Heart left ventricle (tissue), 13 donors: ENCODE data around the gene WHRN.

Experiments used
- POLR2A ChIP-seq, 2 donors: fragments of 450-650 bp; IDR thresholded peaks; one replicate each; pipeline ENCODE4 v1.6.1; 2017; ENCODE audit warnings: antibody characterized with exemption in 2 of 2, mild to moderate bottlenecking in 2 of 2, moderate library complexity in 2 of 2
- TF ChIP-seq, protein P1 (sequence below), 12 donors: fragments of 200-600 bp; sonication (generic) in 4 of 12; IDR thresholded peaks; one replicate each; pipeline versions ENCODE4 v1.5.0 to v1.8.0; 2018 to 2022; ENCODE audit warnings: antibody characterized with exemption in 12 of 12, mild to moderate bottlenecking in 5 of 12
- donor health status: ischemic (EF 13 %, LVEDD 7.1; RV severe dilation, severe dysfunction).
- donor health status: DM: no; HTN: yes; CAD: no.
- donor health status: DM: no; HTN: no; CAD: no.
- donor health status: ischemic (EF 25% LVEDD 6.9; RV normal size, moderate dysfunction).
- donor health status: ischemic (EF 25% LVEDD 5.7; RV mildly dilated, moderate dysfunction).
- donor health status: ischemic (EF 35%, LVEDD 5.7; RV mildly dilated, moderate dysfunction).
- donor health status: nonischemic (EF 11% LVEDD 7.7; RV severe dilation, severe dysfunction).
- donor health status: DM: yes; HTN: yes; CAD: no.
- donor health status: PGD.
- donor health status: ischemic (EF 29% LVEDD 5.4; RV normal size, mild dysfunction).
- donor health status: nonischemic (EF 23%, LVEDD 6.1; RV moderate dilation, normal function).

DNA sequence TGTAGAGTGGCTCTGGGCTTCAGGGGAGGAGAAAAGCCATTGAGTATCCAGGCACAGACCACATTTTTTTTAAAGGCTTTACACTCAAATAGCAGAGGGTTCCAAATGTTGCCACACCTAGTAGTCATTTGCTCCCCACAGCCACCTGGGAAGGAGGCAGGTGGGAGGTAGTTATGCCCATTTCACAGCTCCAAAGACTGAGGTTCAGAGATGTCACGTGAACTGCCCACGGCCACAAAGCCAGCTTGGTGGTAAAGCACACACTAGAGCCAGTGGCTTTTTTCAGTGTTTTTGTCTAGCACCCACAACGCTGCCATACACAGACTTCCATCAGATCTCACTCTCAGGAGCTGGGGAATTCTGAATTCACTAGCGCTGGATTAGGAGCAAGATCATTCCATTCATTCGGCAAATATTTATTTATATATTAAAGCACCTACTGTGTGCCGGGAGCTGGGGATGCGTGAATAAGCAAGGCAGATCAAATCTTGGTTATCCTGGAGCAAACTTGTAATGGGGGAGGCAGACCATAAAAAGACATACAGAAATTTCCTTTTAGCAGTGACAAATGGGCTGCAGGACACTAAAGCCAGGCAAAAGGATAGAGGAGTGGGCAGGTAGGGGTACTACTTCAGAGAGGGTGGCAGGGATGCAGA, 7.4 kb downstream of the WHRN start:
- TF ChIP-seq, protein P1, sequence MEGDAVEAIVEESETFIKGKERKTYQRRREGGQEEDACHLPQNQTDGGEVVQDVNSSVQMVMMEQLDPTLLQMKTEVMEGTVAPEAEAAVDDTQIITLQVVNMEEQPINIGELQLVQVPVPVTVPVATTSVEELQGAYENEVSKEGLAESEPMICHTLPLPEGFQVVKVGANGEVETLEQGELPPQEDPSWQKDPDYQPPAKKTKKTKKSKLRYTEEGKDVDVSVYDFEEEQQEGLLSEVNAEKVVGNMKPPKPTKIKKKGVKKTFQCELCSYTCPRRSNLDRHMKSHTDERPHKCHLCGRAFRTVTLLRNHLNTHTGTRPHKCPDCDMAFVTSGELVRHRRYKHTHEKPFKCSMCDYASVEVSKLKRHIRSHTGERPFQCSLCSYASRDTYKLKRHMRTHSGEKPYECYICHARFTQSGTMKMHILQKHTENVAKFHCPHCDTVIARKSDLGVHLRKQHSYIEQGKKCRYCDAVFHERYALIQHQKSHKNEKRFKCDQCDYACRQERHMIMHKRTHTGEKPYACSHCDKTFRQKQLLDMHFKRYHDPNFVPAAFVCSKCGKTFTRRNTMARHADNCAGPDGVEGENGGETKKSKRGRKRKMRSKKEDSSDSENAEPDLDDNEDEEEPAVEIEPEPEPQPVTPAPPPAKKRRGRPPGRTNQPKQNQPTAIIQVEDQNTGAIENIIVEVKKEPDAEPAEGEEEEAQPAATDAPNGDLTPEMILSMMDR (IDR thresholded peaks at IDR 0.05): no peak
- no peak for TF ChIP-seq POLR2A (IDR thresholded peaks at IDR 0.05)
